Gastrocnemius medialis (tissue), 4 donors: ENCODE results near the gene PRKCH. TPM values are rescaled to one million over a fixed set of nuclear protein-coding genes. Genes with fewer than 3 reads are reported as not detected.

Experiments used
- ATAC-seq, 2 donors: fragments of 150-250 bp; one replicate each; pipeline ENCODE4 v1.9.1; 2016
- DNase-seq, 2 donors: peaks; one replicate each; pipeline ENCODE4 v3.0.0-alpha.2; 2019
- H3K27ac ChIP-seq, 4 donors: fragments of 200-600 bp; sonication (generic); 1 replicate in 1 of 4; 2 replicates in 3 of 4; pipeline ENCODE4 v1.5.1; 2016 to 2018; ENCODE audit warnings: mild to moderate bottlenecking in 2 of 4, moderate library complexity in 1 of 4
- H3K27me3 ChIP-seq, 3 donors: fragments of 200-600 bp; sonication (generic) in 2 of 3; 1 replicate in 1 of 3; 2 replicates in 2 of 3; pipeline versions ENCODE4 v1.5.1 to v1.6.0; 2016 to 2019; ENCODE audit warnings: mild to moderate bottlenecking in 1 of 3, moderate library complexity in 1 of 3
- H3K36me3 ChIP-seq, 2 donors: fragments of 200-600 bp; sonication (generic) in 1 of 2; one replicate each; pipeline ENCODE4 v1.5.1; 2017 to 2018
- H3K4me1 ChIP-seq, 2 donors: fragments of 200-600 bp; sonication (generic) in 1 of 2; one replicate each; pipeline ENCODE4 v1.5.1; 2016 to 2017; ENCODE audit warnings: mild to moderate bottlenecking in 2 of 2
- H3K4me3 ChIP-seq, 4 donors: fragments of 200-600 bp; sonication (generic) in 3 of 4; 1 replicate in 1 of 4; 2 replicates in 3 of 4; pipeline ENCODE4 v1.5.1; 2016 to 2019; ENCODE audit warnings: mild to moderate bottlenecking in 2 of 4
- H3K9me3 ChIP-seq, 3 donors: fragments of 200-600 bp; sonication (generic) in 2 of 3; 1 replicate in 1 of 3; 2 replicates in 2 of 3; pipeline ENCODE4 v1.5.1; 2016 to 2019
- POLR2A ChIP-seq, 2 donors: fragments of 450-650 bp; IDR thresholded peaks; one replicate each; pipeline ENCODE4 v1.6.1; 2017; ENCODE audit warnings: antibody characterized with exemption in 2 of 2, mild to moderate bottlenecking in 2 of 2, moderate library complexity in 2 of 2
- in situ Hi-C, 4 donors: fragments of 200-750 bp; cut with MboI; loops; one replicate each; pipeline versions ENCODE4 v1.15.0 to v1.8.0; 2017; ENCODE audit warnings: low sequenced_read_pairs in 4 of 4
- intact Hi-C: fragments of 100-400 bp; cut with DNase I; formaldehyde crosslinking; loops from one replicate; pipeline ENCODE4 v1.15.1; 2023; ENCODE audit warnings: low total_unique reads
- total RNA-seq, 4 donors: library from RNA; depleted of rRNA; stranded (reverse); fragments of >200 nt; gene quantifications; one replicate each; pipeline versions ENCODE4 v1.1.0 to v1.2.3, GENCODE V29; 2016
- TF ChIP-seq, protein P1 (sequence below), 5 experiments: fragments of 450-650 bp in 3 of 5; fragments of 200-600 bp in 2 of 5; sonication (generic) in 2 of 5; IDR thresholded peaks in 4 of 5; conservative IDR thresholded peaks in 1 of 5; 1 replicate in 4 of 5; 2 replicates in 1 of 5; pipeline ENCODE4 v1.5.1; 2016 to 2019; ENCODE audit warnings: antibody characterized with exemption in 5 of 5, mild to moderate bottlenecking in 3 of 5, moderate library complexity in 3 of 5

The PRKCH gene
- total RNA-seq, 4 donors from 2014 or later, result 11.3 to 32.4 (median 16.6) TPM

DNA sequence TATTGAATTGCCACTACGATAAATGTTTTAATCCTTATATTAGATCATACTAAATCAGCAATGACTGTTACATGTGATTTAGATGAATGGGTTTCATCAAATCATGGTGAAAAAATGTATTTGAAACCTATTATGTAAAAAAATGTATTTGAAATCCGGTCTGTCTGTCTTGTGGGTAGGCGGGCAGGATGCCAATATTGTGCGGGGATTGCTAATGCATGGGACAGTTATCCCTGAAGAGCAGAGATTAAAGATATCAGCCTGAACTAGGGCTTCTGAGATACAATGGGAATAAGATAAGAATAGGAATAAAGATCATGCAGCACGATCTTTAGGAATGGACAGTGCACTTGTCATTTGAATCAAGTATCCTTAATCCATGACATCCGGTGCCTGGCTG, 134.0 kb downstream of the PRKCH start:
- ATAC-seq (no peak), DNase-seq (no peak)
- Histone ChIP-seq H3K4me1 (peaks cover 0 to 9% of the 10 kb centered on the region in 2 donors), H3K27ac (no peak overlapping the region), H3K27me3 (no peaks in the 10 kb centered on the region), H3K9me3 (no peaks in the 10 kb centered on the region), H3K4me3 (no peak overlapping the region), H3K36me3 (peaks cover 0 to 7% of the 10 kb centered on the region in 2 donors)
- TF ChIP-seq, protein P1, sequence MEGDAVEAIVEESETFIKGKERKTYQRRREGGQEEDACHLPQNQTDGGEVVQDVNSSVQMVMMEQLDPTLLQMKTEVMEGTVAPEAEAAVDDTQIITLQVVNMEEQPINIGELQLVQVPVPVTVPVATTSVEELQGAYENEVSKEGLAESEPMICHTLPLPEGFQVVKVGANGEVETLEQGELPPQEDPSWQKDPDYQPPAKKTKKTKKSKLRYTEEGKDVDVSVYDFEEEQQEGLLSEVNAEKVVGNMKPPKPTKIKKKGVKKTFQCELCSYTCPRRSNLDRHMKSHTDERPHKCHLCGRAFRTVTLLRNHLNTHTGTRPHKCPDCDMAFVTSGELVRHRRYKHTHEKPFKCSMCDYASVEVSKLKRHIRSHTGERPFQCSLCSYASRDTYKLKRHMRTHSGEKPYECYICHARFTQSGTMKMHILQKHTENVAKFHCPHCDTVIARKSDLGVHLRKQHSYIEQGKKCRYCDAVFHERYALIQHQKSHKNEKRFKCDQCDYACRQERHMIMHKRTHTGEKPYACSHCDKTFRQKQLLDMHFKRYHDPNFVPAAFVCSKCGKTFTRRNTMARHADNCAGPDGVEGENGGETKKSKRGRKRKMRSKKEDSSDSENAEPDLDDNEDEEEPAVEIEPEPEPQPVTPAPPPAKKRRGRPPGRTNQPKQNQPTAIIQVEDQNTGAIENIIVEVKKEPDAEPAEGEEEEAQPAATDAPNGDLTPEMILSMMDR (IDR thresholded peaks at IDR 0.05 in 4 of 5, conservative IDR thresholded peaks at IDR 0.05 in 1 of 5), result no peak
- TF ChIP-seq POLR2A (IDR thresholded peaks at IDR 0.05), result no peak
- in situ Hi-C loops, result loop anchor here (10.0 to 25.0 kb wide), 5 partner anchors 151 to 682 kb away; no protein-coding TSS in a partner anchor
- intact Hi-C loops, result no loop called here

DNA sequence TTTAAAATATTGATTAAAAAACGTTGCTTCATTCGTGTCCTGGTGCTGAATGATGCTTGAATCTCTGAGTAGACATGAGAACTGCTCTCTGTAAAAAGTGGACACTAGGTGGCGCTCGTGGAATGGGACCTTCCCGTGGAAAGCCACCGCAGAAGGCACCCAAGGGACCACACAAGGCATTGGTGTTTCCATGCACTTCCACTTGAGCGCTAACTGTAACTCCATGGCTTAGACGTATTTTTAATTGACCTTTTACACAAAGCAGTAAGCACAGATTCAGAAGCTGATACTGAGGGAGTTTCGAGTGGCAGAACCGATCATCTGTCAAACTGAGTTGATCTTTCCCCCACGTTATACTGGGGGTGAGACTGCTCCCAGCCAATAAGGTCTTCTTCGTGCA, 135.3 kb downstream of the PRKCH start:
- intact Hi-C loops (no loop called here), in situ Hi-C loops (loop anchor here (10.0 to 25.0 kb wide), 5 partner anchors 152 to 681 kb away; no protein-coding TSS in a partner anchor)
- H3K9me3 ChIP-seq, result no peaks in the 10 kb centered on the region
- DNase-seq (peak; percentile 52 to 57), ATAC-seq (peak in 1 of 2 donors; percentile 71)
- H3K36me3 ChIP-seq, result peaks cover 0 to 7% of the 10 kb centered on the region in 2 donors
- no peak overlapping the region for H3K27ac ChIP-seq
- H3K4me3 ChIP-seq, result no peak overlapping the region
- H3K27me3 ChIP-seq, result no peaks in the 10 kb centered on the region
- peaks cover 0 to 9% of the 10 kb centered on the region in 2 donors for H3K4me1 ChIP-seq
- TF ChIP-seq POLR2A (IDR thresholded peaks at IDR 0.05), result no peak
- TF ChIP-seq, protein P1 (IDR thresholded peaks at IDR 0.05 in 4 of 5, conservative IDR thresholded peaks at IDR 0.05 in 1 of 5), result peak; percentile 47 to 86 (median 68)

DNA sequence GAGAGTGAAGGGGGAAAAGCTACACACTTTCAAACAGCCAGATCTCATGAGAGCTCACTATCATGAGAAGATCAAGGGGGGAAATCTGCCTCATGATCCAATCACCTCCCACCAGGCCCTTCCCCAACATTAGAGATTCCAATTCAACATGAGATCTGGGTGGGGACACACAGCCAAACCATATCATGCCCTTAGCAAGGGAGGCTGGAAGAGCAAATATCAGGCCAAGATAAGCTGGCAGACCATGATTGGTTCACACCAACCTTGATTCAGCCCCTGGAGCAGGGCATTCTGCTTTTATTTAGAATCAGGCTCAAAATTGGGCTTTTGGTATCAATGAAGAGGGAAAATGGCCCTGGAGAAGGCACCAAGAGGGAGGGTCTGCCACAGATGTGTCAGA, 137.4 kb downstream of the PRKCH start:
- in situ Hi-C loops, result loop anchor here (10.0 to 25.0 kb wide), 5 partner anchors 154 to 679 kb away; no protein-coding TSS in a partner anchor

DNA sequence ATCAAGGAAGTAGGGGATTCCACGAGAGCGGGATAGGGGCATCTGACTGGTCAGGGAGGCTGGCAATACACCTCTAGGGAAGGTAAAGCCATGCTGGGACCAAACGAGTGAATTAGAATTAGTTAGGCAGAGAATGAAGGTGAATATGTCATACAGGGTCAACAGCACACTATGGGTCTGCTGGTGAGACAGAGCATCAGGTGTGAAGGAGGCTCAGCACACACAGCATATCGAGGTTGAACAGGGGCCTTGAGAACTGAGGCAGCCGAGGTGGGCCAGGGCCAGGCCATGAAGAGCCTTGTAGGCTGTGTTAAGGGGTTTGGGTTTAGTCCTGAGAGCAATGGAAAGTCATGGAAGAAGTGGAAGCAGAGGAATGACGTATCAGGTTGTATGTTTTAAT, 137.8 kb downstream of the PRKCH start:
- peaks cover 0 to 7% of the 10 kb centered on the region in 2 donors for H3K36me3 ChIP-seq
- intact Hi-C loops (no loop called here), in situ Hi-C loops (loop anchor here (10.0 to 25.0 kb wide), 5 partner anchors 154 to 678 kb away; no protein-coding TSS in a partner anchor)
- peaks cover 0 to 7% of the 10 kb centered on the region in 2 donors for H3K4me1 ChIP-seq
- H3K27me3 ChIP-seq, result no peaks in the 10 kb centered on the region
- TF ChIP-seq, protein P1 (IDR thresholded peaks at IDR 0.05 in 4 of 5, conservative IDR thresholded peaks at IDR 0.05 in 1 of 5), result no peak
- no peak for TF ChIP-seq POLR2A (IDR thresholded peaks at IDR 0.05)
- H3K4me3 ChIP-seq, result no peak overlapping the region
- no peaks in the 10 kb centered on the region for H3K9me3 ChIP-seq
- H3K27ac ChIP-seq, result no peak overlapping the region
- ATAC-seq (no peak), DNase-seq (no peak)

More for the DNA sequence above, 137.4 kb downstream of the PRKCH start:
- Histone ChIP-seq H3K27ac (no peak overlapping the region), H3K27me3 (no peaks in the 10 kb centered on the region), H3K4me3 (no peak overlapping the region), H3K36me3 (peaks cover 0 to 7% of the 10 kb centered on the region in 2 donors), H3K9me3 (no peaks in the 10 kb centered on the region), H3K4me1 (peaks cover 0 to 9% of the 10 kb centered on the region in 2 donors)
- DNase-seq (no peak), ATAC-seq (no peak)
- TF ChIP-seq, protein P1 (IDR thresholded peaks at IDR 0.05 in 4 of 5, conservative IDR thresholded peaks at IDR 0.05 in 1 of 5), result no peak
- no peak for TF ChIP-seq POLR2A (IDR thresholded peaks at IDR 0.05)
- intact Hi-C loops, result no loop called here
